Stimulated activated CD8-positive, alpha-beta memory T cell treated with anti-CD3 and anti-CD28 coated beads, Interleukin-4, amount 100 ng/mL, for 1 hour (primary cell): ENCODE data around the gene CREBBP.

Experiments
- DNase-seq, 2 donors: peaks; one replicate each; pipeline ENCODE4 v3.0.0-alpha.2; 2020; ENCODE audit warnings: low read depth in 2 of 2, low spot score in 1 of 2

Gene CREBBP

GRCh38 chr16:3769013-3769412 is 111.5 kb downstream of the CREBBP start:
- no peak for DNase-seq

- DNase-seq = no peak
Observed at GRCh38 chr16:3767333-3767986, 113.1 kb downstream of the CREBBP start.

- no peak for DNase-seq
Observed at GRCh38 chr16:3766177-3766576, 114.3 kb downstream of the CREBBP start.

DNA sequence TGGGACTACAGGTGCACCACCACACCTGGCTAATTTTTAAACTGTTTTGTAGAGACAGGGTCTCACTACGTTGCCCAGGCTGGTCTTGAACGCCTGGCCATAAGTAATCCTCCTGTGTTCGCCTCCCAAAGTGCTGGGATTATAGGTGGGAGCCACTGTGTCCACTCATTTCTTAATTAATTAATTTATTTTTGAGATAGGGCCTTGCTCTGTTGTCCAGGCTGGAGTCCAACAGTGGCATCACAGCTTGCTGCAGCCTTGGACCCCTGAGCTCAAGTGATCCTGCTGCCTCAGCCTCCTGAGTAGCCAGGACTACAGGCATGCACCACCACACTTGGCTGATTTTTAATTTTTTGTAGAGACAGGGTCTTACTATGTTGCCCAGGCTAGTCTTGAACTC is 116.1 kb downstream of the CREBBP start:
- no peak for DNase-seq

DNA sequence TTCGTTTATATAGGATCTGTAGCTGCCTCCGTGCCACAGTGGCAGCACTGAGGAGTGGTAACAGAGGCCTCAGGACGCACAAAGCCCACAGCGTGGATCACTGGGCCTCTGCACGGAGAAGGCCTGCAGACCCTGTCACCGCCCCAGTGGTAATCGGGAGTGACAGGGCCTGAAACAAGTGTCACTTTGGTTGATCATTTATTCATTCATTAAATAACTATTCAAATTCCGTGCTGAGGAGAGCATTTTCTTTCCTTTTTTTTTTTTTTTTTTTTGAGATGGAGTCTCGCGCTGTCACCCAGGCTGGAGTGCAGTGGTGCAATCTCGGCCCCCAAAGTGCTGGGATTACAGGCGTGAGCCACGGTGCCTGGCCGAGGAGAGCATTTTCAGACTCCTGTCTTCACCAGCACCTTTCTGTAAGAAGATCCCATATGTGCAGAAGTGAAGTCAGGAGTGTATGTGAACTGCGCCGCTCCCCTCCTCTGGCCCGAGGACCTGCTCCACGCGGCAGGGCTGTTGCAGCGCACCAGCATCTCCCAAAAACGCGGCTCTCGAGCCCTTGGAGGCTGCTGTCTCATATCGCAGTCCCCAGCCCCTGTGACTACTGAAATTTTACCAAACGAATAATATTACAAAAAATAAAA is 118.3 kb downstream of the CREBBP start:
- DNase-seq = no peak

DNA sequence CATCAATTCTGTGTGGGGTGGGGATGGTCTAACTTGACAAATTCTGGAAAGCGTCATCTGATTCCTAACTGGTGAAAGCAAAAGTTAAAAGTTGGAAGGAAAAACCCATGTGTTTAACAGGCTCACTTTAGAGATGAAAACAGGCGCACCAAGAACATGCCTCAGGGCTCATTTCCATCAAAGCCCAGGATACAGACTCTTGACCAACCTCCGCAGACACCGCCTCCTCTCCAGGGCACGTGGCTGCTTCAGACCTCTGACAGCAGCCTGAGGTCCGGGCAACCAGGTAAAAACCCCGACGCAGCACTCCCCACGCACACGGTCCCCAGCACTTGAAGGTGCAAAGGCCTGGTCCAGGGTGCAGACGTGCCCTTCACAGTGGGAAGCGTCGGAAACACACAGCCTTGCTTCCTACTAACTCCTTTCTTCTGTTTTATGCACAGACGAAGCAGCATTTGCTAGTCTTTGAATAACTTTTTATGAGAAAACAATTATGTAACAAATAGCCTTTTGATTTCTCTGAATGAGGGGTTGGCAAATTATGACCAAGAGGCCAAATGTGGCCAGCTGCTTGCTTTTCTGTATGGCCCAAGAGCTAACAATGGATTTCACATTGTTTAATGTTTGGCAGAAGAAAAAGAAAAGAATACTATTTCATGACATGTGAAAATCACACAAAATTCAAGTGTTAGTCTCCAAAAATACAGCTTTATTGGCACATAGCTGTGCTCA is 119.0 kb downstream of the CREBBP start:
- DNase-seq = no peak

DNA sequence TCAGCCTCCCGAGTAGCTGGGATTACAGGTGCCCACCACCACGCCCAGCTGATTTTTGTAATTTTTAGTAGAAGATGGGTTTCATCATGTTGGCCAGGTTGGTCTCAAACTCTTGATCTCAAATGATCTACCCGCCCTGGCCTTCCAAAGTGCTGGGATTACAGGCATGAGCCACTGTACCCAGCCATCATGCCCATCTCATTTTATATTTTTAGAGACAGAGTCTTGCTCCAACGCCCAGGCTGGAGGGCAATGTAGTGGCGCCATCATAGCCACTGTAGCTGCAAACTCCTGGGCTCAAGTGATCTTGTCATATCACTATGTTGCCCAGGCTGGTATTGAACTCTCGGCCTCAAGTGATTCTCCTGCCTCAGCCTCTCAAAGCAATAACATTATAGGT is 120.0 kb downstream of the CREBBP start:
- DNase-seq = no peak

DNA sequence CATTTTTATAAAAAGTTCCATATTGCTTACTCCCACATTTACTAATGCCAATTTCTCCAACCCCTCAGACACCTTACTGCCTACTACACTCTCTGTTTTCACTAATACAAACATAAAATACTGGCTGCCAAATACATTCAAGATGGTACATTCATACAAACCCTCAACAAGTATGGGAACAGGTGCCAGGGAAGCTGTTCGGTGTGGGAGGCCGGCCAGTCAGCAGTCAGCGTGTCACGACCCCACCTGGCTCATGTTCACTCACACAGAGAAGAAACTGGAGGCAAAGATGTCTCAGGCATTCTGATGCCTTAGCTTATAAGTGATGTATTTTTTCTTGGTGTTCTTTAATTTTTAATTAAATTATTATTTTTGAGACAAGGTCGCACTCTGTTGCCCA is 120.8 kb downstream of the CREBBP start:
- no peak for DNase-seq

GRCh38 chr16:3756113-3756512 is 124.4 kb downstream of the CREBBP start:
- no peak for DNase-seq

GRCh38 chr16:3755249-3755648 is 125.3 kb downstream of the CREBBP start:
- DNase-seq = no peak

DNA sequence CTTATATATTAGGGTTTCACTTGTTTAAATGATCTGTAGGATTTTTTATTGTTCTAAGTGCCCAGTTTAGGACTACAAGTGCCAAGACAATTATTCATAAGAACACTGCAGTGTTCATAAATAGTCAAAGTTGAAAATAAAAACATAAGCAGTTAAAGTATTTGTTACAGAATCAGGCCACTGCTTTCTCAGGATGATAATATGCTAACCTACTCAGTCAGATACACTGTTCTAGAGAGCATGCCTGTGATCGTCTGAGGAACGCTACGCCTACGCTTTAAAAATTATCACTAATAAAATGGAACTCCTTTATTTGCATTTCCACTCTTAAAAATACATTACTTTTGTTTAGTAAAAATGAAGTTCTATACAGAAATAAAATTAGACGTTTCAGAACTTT is 125.7 kb downstream of the CREBBP start:
- no peak for DNase-seq

DNA sequence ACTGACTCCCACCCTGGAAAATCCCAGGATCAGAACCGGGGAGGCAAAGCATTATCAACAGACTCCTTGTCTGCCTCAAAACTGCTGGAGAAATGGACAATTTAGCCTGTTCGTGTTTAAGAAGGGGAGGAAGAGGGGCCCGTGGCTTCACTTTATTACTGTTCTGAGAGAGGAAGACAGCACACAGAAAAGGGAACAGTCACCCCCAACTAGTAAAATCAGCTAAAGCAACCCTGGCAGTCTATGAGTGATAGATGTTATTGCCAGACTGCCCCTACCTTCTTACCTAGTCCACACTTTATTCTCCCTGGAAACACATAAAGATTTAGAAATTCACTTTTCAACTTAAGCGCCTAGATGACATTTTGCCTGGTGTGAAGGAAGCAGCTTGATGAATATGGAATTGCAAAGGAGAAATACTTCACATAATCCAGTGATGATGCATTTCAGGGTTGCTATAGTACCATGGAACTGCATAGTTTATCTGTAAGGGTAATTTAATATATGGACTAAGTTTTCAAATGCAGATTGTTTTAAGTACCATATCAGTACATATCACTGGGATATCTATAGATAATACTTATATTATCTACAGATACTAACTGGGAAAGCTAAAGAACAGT is 126.3 kb downstream of the CREBBP start:
- DNase-seq = no peak

DNA sequence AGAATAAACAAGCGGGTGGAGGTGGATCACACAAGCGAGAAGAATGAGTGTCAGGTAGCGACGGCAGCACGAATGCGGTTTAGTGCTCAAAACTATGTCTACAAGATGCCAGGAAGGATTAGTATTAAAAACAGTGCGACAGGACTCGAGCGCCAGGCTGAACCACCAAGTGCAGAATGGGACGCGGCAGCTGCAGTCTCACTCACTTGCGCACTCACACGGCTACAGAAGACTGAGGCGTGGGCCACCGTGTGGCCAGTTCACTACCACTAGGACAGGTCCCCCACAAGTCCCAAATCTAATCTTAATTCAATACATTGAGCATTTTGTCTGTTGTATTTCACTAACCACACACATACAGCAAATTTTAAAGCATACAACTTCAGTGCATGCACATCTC is 127.5 kb downstream of the CREBBP start:
- no peak for DNase-seq

DNA sequence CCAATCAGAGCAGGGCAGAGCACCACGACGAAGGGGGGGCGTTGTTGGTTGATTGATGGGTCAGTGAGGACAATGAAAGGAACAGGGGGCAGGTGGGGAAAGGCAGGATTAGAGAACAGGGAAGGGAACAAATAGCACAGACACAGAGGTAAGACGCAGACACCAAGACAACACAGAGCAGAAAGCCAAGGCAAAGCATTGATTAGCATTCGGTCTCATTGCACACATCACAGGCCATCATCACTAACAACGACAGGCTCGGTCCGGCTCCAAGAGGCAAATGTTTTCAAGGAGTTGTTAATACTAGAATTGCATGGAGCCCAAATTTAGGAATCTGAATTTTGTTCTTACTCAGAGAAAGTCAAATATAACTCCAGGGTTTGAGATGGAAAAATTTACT is 128.6 kb downstream of the CREBBP start:
- no peak for DNase-seq

DNA sequence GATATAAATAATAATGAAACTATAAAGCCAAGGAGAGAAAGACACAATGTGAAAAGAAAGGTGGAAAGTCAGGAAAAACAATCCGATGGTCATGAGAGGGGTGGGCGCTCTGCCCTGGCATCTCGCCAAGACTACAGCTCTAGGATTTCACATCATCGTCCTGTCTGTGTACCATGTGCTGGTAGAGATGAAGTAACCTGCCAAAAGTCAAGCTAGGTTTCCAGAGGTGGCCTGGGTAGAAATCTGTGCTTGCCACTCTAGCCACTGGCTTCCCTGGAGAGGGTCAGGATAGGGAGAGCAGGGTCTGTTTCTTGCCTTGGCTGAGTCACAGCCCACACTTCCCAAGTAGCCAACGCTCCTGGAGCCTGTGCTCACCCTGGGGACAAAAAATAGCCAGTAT is 132.2 kb downstream of the CREBBP start:
- no peak for DNase-seq

- DNase-seq = no peak
Observed at GRCh38 chr16:3745751-3746355, 134.7 kb downstream of the CREBBP start.

DNA sequence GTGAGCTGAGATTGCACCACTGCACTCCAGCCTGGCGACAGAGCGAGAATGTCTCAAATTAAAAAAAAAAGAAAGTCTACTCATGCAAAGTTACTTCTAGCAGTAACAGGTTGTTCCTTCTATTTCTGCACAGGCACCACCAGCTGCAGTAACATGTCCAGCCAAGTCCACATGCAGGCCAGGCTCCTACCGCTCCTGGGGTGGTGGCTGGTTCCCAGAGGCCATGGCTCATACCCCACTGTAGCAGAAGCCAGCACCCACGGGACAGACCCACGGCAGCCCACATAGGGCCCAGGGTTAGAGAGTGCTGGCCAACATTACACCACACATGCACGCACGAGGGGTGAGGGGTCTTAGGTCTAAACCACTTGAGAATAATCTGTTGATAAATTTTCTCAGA is 136.5 kb downstream of the CREBBP start:
- no peak for DNase-seq

DNA sequence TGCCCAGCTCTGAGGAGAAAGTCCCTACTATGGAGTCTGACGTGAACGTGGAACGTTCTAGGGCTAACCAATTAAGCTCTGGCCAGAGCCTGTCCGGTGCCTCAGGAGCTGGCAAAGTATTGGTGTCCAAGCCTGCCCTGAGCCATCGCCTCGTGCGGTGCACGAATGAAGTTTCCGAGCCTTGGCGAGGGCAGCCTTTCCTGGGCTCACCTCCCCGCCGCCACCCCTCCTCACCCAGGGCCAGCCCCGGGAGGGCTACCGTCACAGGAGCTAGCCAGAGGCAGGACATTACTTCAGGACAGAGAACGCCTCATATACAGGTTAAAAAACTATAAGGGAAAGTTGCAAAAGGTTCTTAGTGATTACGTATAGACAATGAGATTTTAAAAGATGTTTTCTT is 139.6 kb downstream of the CREBBP start:
- DNase-seq = no peak

DNA sequence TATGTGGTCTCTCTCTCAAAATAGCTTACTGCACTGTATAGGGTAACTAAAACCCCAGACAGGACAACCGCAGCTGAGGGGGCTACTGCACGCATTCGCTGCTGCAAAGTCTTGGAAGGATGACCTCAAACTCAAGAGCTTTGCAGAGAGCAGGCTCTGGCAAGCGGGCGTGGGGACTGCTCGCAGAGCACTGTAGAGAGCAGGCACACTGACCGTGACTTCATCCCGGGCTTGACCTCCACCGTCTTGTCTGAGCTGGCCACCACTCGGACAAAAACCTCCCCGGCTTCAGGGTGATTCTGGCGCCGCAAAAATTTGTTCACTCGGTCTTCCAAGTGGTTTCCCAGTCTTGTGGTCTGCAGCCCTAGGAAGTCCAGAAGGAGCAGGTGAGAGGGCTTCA is 140.3 kb downstream of the CREBBP start:
- DNase-seq = no peak

- no peak for DNase-seq
Observed at GRCh38 chr16:3739636-3740035, 140.9 kb downstream of the CREBBP start.

- no peak for DNase-seq
Observed at GRCh38 chr16:3738541-3738940, 142.0 kb downstream of the CREBBP start.

DNA sequence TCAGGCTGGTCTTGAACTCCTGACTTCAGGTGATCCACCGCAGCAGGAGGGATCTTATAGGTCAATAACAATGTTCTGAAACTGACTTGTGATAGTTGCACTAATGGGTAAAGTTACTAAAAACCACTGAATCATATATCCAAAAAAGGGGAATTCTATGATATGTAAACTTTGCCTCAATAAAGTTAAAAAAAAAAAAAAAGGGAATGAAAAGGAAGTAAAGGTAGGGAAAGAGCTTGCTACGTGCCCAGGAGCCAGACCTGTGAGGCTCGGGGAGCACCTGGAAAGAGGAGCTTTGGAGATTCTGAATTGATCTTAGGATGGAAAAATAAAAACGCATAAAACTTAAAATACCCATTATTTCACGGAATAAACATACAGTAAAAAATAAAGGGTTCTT is 142.4 kb downstream of the CREBBP start:
- no peak for DNase-seq
